ENCODE data around the gene ZBED1.
"Not testable (repeated sequence)": the region's sequence is repeated elsewhere in the genome, so short reads cannot be mapped to it uniquely, and the experiment has no call there.

Gene ZBED1

GRCh38 chrX:2462074-2462473 lies 38.7 kb downstream of the ZBED1 start:
- H3K4me3 ChIP-seq (ENCODE audit: low read length): no peak overlapping the region
- TF ChIP-seq CTCF (conservative IDR thresholded peaks at IDR 0.05; ENCODE audit: low read depth, low read length): no peak
- DNase-seq (ENCODE audit: low read depth): no peak

- DNase-seq (ENCODE audit: low read depth): no peak
- no peak for TF ChIP-seq CTCF (conservative IDR thresholded peaks at IDR 0.05; ENCODE audit: low read depth, low read length)
- H3K4me3 ChIP-seq (ENCODE audit: low read length): no peak overlapping the region
Measured at GRCh38 chrX:2461711-2462016, 39.1 kb downstream of the ZBED1 start.

GRCh38 chrX:2460821-2461710 lies 39.7 kb downstream of the ZBED1 start:
- not testable (repeated sequence) for DNase-seq (ENCODE audit: low read depth)

GRCh38 chrX:2460048-2460447 lies 40.7 kb downstream of the ZBED1 start:
- not testable (repeated sequence) for H3K4me3 ChIP-seq (ENCODE audit: low read length); DNase-seq (ENCODE audit: low read depth)

More at GRCh38 chrX:2460821-2461710, 39.7 kb downstream of the ZBED1 start:
- H3K4me3 ChIP-seq (ENCODE audit: low read length): not testable (repeated sequence)

GRCh38 chrX:2458309-2458708 lies 42.5 kb downstream of the ZBED1 start:
- no peak overlapping the region for H3K4me3 ChIP-seq (ENCODE audit: low read length)
- no peak for TF ChIP-seq CTCF (conservative IDR thresholded peaks at IDR 0.05; ENCODE audit: low read depth, low read length)
- no peak for DNase-seq (ENCODE audit: low read depth)

- DNase-seq (ENCODE audit: low read depth): no peak
- no peak overlapping the region for H3K4me3 ChIP-seq (ENCODE audit: low read length)
- TF ChIP-seq CTCF (conservative IDR thresholded peaks at IDR 0.05; ENCODE audit: low read depth, low read length): no peak
Measured at GRCh38 chrX:2457289-2458133, 43.3 kb downstream of the ZBED1 start.

GRCh38 chrX:2456091-2456490 lies 44.7 kb downstream of the ZBED1 start:
- DNase-seq (ENCODE audit: low read depth): not testable (repeated sequence)

GRCh38 chrX:2454620-2455019 lies 46.2 kb downstream of the ZBED1 start:
- H3K4me3 ChIP-seq (ENCODE audit: low read length): not testable (repeated sequence)

More at GRCh38 chrX:2456091-2456490, 44.7 kb downstream of the ZBED1 start:
- H3K4me3 ChIP-seq (ENCODE audit: low read length): not testable (repeated sequence)

GRCh38 chrX:2452799-2453198 lies 48.0 kb downstream of the ZBED1 start:
- H3K4me3 ChIP-seq (ENCODE audit: low read length): no peak overlapping the region
- no peak for DNase-seq (ENCODE audit: low read depth)
- TF ChIP-seq CTCF (conservative IDR thresholded peaks at IDR 0.05; ENCODE audit: low read depth, low read length): no peak

More at GRCh38 chrX:2454620-2455019, 46.2 kb downstream of the ZBED1 start:
- not testable (repeated sequence) for DNase-seq (ENCODE audit: low read depth)

Data from retinal pigment epithelial cell (primary cell).